ENCODE data around the gene C1orf141.

GRCh38 chr1:67165468-67166041 is 30.8 kb upstream of the C1orf141 start:
- no peak for TF ChIP-seq POLR2A (IDR thresholded peaks at IDR 0.05)
- TF ChIP-seq POLR2AphosphoS5 (IDR thresholded peaks at IDR 0.05) = no peak
